Right lung (tissue), 5 donors: Measurements from ENCODE around the gene POLR2I. TPM values are rescaled to one million over a fixed set of nuclear protein-coding genes. Genes with fewer than 3 reads are reported as not detected.
"Not testable (repeated sequence)": the region's sequence is repeated elsewhere in the genome, so short reads cannot be mapped to it uniquely, and the experiment has no call there.

Source experiments
- DNase-seq, 2 donors: peaks; one replicate each; pipeline ENCODE4 v3.0.0-alpha.2; 2013
- polyA plus RNA-seq, 5 donors: library from polyadenylated mRNA; unstranded; fragments of 120-200 nt; gene quantifications; one replicate each; pipeline versions ENCODE4 v1.2.1 to v1.2.3, GENCODE V29; 2013; ENCODE audit warnings: inconsistent platforms in 1 of 5, low replicate concordance in 1 of 5; ENCODE audit not compliant: insufficient read length in 5 of 5, insufficient read depth in 1 of 5

The POLR2I gene
- polyA plus RNA-seq, 5 donors: 34.3 to 64.7 (median 36.4) TPM

DNA sequence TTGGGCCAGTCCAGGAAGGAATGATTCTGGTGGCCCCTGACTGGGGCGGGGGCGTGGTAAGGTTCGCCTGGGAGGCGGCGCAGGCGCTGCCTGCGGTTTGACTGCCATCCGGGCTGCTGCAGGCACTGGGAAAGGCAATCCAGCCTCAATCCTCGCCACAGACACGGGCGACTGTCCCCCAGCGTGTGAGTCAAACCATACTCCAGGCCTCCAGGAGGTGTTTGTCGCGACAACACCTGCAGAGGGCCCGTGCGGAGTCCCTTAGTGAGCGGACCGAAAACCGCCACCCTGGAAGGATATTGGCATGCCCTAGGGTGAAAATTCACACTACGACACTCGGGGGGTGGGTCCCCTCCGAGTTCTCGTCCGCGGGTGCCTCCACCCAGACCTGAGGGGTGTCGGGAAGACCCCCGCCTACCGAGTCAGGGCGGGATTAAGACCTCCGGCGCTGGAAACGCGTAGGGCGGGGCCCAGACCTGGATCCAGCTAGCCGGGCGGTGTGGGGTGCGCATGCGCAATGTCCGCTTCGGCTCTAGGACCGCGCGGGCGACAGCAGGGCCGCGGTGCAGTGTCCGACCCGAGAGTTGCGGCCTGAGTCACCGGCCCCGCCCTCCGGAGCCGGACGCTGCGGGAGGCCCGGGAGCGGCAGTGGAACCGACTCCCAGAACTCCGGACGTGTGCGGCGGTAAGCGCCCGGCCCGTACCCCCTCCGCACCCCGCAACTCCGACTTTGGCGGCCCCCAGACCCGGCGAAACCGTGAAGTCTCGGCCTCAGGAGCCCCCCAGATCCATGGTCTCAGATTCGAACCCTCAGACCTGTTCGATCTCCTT lies 25.0 kb upstream of the POLR2I start, which contains the start of gene CAPNS1:
TSS of gene CAPNS1 (plus strand) at position 594 of the 831 bp plus-strand sequence. CDS start 946 bp downstream, outside the sequence.
- peak; percentile 98 for DNase-seq

GRCh38 chr19:36139120-36139472 lies 24.4 kb upstream of the POLR2I start:
- DNase-seq: no peak

DNA sequence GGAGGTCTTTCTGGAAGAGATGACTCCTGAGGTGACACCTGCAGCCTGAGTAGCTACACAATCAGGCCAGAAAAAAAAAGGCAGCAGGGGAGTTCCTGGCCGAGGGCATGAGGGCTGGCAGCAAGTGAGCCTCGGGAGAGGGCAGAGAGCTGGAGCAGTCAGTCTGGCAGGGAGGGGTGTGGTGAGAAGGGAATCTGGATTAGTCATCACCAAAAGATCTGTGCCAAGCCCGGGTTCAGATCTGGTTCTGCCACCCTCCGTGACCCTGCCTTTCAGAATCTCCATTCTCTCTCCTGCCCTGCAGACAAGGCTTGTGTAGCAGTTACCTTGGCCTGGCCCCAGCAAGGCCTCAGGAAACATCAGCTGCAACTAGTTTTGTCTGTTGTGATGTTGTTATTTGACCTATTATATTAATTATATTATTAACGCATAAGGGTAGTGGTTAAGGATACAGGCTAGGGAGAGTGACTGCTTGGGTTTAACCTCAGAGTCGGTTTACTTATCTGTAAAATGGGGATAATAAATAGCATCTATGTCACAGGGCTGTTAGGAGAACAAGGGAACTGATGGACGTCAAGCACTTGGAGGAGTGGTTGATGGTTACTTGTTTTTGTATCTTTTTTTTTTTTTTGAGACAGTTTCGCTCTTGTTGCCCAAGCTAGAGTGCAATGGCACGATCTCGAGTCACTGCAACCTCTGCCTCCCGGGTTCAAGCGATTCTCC lies 22.4 kb upstream of the POLR2I start:
- no peak for DNase-seq

DNA sequence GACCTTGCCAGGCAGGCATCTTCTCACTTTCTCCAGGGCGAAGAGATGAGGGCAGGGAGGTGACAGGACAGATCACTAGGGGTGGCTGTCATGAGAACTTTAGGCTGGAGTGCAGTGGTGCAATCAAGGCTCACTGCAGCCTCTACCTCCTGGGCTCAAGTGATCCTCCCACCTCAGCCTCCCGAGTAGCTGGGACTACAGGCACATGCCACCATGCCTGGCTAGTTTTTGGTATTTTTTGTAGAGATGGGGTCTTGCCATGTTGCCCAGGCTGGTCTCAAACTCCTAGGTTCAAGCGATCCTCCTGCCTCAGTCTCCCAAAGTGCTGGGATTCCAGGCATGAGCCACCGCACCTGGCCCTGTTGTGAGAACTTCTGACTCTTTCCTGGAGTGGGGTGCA lies 20.2 kb upstream of the POLR2I start:
- DNase-seq: not testable (repeated sequence)

- not testable (repeated sequence) for DNase-seq
Observed at GRCh38 chr19:36131221-36131620, 16.5 kb upstream of the POLR2I start.

DNA sequence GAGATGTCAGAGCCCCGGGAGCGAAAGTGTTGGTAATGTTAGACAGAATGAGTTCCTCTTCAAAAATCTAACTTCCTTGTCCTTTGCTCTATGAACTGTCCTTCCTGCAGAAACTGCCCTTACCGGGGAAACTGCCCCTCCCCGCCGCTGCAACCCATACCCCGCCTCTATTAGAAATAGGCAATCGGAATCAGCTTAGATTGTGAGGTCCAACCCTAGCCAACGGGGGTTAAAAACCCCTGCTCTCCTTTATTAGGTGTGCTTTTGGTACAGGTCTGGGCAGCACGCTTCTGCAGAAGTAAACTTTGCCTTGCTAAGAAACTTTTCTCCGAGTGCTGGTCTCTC lies 13.7 kb upstream of the POLR2I start:
- no peak for DNase-seq

- no peak for DNase-seq
Observed at GRCh38 chr19:36125557-36125956, 10.9 kb upstream of the POLR2I start.

- no peak for DNase-seq
Observed at GRCh38 chr19:36121486-36122124, 6.9 kb upstream of the POLR2I start.

DNA sequence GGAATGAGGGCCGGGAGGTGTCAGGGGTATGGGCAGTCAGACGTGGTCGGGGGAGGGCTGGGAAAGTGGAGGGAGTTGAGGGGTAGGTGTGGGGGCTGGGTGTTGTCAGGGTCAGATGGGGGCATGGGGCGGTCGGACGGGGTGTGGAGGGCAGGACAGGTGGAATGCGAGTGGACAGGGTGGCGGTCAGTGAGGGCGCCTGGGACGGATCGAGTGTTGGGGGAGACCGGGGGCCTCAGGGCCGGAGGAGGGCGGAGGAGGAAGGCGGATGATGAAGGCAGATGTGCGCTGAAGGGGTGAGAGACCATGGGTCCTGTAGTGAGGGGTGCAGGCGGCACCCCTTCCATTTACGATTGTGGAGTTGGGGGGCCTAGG lies 6.3 kb upstream of the POLR2I start:
- no peak for DNase-seq

DNA sequence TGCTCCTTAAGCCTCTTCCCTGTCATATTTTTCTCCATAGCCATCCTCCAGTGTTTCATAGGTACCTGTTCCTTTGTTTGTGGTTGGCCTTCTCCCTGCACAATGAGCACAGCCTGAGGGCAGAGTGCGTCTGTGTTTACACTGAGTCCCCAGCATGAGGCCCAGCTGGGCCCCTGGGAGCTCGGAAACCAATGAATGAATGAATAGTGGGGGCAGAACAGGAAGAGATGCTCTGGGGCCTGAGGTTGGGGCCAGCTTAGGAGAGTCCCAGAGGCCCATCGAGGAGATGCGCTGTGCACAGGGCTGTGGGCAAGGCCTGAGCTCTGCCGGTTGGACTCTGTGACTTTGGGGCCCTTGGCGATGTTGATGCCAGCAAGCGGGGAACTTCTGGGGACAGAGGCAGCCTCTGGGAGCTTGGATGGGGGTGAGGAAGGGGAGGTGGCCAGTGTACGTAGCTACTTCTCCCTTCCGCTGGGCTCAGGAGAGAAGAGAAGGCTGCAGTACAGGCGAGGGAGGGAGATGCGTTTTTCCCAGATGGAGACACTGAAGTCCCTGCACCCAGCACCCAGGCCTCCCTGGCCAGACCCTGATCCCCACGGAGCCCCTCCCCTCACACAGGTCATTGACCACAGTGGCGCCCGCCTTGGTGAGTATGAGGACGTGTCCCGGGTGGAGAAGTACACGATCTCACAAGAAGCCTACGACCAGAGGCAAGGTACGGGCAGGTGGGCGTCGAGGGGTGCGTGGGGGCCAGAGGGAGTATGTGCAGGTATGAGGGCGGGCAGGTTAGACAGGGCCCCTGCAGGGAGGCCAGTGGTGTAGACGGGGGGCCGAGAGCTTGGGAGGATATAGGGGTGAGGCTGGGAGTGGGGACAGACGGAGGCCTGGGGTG lies 5.7 kb upstream of the POLR2I start:
- no peak for DNase-seq

GRCh38 chr19:36116344-36116637 lies 1.6 kb upstream of the POLR2I start:
- DNase-seq: no peak

GRCh38 chr19:36115453-36116343 lies 1.0 kb upstream of the POLR2I start, which contains the start of gene TBCB:
Gene TBCB (plus strand): TSS chr19:36115468. CDS start chr19:36115561, 93 bp downstream.
- DNase-seq: no peak

DNA sequence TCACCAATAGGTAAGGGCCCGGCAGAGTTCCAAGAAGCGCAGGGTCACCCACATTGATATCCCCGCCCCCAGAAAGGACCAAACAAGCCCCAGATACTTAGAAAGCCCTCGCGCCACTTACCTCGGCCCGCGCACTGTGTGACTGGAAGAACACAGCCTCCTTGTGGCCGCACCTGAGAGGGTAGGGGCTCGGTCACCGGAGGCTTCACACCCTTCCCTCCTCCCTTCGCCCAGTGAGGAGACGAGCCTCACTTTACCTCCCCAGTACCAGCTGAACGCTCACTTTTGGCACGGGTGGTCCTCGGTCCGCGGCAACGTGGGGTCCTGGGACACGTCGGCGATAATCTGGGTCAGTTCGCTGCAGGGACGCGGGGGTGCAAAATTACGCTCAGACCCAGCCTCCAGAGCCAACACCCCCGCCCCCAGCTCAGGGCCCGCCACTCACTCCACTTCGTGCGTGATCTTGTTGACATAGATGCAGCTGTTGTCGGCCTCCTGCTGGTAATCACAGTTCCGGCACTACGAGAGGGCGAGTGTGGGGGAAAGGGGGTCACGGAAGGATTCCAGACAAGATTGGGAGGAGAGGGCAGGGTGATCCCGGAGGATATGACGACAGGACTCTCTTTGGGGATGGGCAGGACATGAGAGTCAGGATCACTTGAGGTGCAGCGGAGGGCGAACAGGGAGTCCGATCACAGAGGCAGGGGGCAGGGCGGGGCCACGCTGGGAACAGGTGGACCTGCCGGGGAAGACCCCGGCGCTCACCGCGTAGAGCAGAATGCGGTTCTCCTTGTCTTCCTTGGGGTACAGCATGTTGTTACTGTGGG lies 568 bp downstream of the POLR2I start:
- DNase-seq: peak; percentile 24 to 32

DNA sequence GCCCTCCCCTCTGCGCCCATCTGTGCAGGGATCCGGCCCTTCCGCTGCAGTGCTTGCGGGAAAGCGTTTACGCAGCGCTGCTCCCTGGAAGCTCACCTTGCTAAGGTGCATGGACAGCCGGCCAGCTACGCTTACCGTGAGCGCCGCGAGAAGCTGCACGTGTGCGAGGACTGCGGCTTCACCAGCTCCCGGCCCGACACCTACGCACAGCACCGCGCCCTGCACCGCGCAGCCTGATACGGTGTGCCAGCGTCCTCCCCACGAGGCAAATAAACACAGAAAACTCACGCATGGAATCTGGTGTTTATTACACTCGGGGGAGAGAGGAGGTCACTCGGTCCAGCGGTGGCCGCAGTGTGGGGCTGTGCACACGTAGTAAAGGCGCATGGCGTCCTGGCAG lies 1.2 kb downstream of the POLR2I start:
- no peak for DNase-seq

- no peak for DNase-seq
Observed at GRCh38 chr19:36112678-36113077, 2.0 kb downstream of the POLR2I start.

DNA sequence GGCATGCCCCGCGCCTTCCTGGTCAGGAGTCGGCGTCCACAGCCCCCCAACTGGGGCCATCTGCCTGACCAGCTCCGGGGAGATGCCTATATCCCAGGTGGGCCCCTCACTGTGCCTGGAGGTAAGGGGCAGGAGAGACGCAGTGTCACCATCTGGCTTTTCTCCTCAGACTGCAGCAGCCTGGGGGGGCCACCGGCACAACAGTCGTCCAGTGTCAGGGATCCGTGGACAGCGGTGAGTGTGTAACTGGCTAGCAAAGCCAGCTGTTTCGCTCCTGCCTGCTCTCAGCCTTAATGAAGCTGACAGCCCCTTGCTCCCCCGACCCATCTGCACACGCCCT lies 3.5 kb downstream of the POLR2I start:
- DNase-seq: no peak

DNA sequence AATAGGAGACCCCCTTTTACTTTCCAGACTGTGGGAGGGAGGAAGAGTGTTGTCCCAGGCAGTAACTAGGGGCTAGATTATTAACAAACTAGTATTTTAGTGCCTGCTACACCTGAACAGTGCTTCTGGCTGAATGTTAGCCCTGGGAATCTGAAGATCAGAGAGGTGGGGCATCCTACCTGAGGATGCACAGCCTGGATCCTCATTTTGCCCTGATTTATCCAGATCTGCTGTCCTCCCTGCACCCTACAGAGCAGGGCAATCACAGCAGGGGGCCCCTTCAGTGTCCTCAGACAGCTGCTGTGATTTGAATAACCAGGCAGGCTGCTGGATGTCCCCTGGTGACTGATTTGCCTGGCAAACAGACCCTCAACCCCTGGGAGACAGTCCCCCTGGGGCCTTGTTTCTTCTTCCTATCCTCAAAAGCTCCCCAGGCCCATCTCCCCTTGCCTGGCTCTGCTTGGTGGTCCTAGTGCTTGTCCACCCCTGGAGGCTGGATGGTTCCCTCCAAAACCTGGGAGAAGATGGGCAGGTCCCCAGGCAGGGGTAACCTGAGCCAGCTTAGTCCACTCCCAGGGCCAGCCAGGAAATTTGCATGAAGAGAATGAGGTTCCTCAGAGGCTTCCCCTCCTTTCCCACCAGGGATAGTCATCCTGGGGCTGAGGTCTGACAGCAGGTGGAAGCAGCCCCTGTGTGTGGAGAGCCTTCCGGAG lies 4.0 kb downstream of the POLR2I start, which contains the start of gene OVOL3:
TSS of gene OVOL3 (plus strand) at position 657 of the 713 bp plus-strand sequence. CDS start 60 bp downstream, outside the sequence.
- DNase-seq: no peak

- DNase-seq: no peak
Observed at GRCh38 chr19:36108684-36109083, 6.0 kb downstream of the POLR2I start.

GRCh38 chr19:36106991-36107390 lies 7.7 kb downstream of the POLR2I start:
- DNase-seq: no peak
